Panc1 (cell line): Measurements from ENCODE around the gene CORO7. TPM values are rescaled to one million over a fixed set of nuclear protein-coding genes. Genes with fewer than 3 reads are reported as not detected.

Experiments used
- ATAC-seq: fragments of 200-7000 bp; cut with Tn5 transposase; 2 replicates; pipeline ENCODE4 v1.9.1; 2020; ENCODE audit warnings: mild to moderate bottlenecking, moderate library complexity
- BruUV-seq: library from RNA; stranded (reverse); fragments of 400-500 nt; replicated peaks from 2 replicates; lab custom pipeline; 2021; lab: Mats Ljungman, UMichigan
- CTCF ChIA-PET: fragments of 300-600 bp; sonication (Branson Sonifier 250); formaldehyde crosslinking; loops from one replicate; lab custom pipeline; 2022; ENCODE audit warnings: antibody characterized with exemption; lab: Charles Lee
- POLR2A ChIA-PET: fragments of 300-600 bp; sonication (Branson Sonifier 250); formaldehyde crosslinking; loops from one replicate; lab custom pipeline; 2022; ENCODE audit warnings: antibody characterized with exemption; lab: Charles Lee
- DNase-seq: peaks from one replicate; pipeline ENCODE4 v3.0.0-alpha.2; 2010; ENCODE audit warnings: low read depth, low spot score
- H3K27ac ChIP-seq: 2 replicates; pipeline ENCODE4 v1.5.1; 2011; ENCODE audit warnings: mild to moderate bottlenecking, low read length, inconsistent platforms
- H3K27me3 ChIP-seq: fragments of 200-500 bp; sonication (Bioruptor generic); 2 replicates; pipeline ENCODE4 v1.6.0; 2014; ENCODE audit warnings: low read length, inconsistent platforms; ENCODE audit not compliant: control insufficient read depth, insufficient read depth
- H3K36me3 ChIP-seq: fragments of 200-500 bp; sonication (Bioruptor generic); 2 replicates; pipeline ENCODE4 v1.5.1; 2014; ENCODE audit warnings: inconsistent platforms, mild to moderate bottlenecking, low read length, moderate library complexity; ENCODE audit not compliant: control insufficient read depth, insufficient read depth
- H3K4me1 ChIP-seq: 2 replicates; pipeline ENCODE4 v1.5.1; 2011; ENCODE audit warnings: inconsistent platforms, mild to moderate bottlenecking, low read length, moderate library complexity; ENCODE audit not compliant: control insufficient read depth, insufficient read depth
- H3K4me3 ChIP-seq, 2 experiments: 2 replicates each; pipeline ENCODE4 v1.5.1; 2011 to 2012; ENCODE audit warnings: low read depth in 2 of 2, low read length in 2 of 2, mild to moderate bottlenecking in 2 of 2, inconsistent platforms in 1 of 2, moderate library complexity in 1 of 2
- H3K9me3 ChIP-seq: fragments of 200-500 bp; sonication (Bioruptor generic); 2 replicates; pipeline ENCODE4 v1.5.1; 2014; ENCODE audit warnings: low read depth, mild to moderate bottlenecking, inconsistent platforms, low read length, moderate library complexity; ENCODE audit not compliant: control insufficient read depth, insufficient read depth
- POLR2AphosphoS5 ChIP-seq: IDR thresholded peaks from 2 replicates; pipeline ENCODE4 v1.6.1; 2012; ENCODE audit warnings: mild to moderate bottlenecking, low read depth, low read length, moderate library complexity
- REST ChIP-seq, 2 experiments: IDR thresholded peaks; 2 replicates each; pipeline ENCODE4 v1.6.1; 2011 to 2012; ENCODE audit warnings: low read depth in 2 of 2, control low read depth in 1 of 2, low read length in 1 of 2, mild to moderate bottlenecking in 1 of 2, moderate library complexity in 1 of 2; ENCODE audit not compliant: insufficient read depth in 1 of 2
- SIN3A ChIP-seq: IDR thresholded peaks from 2 replicates; pipeline ENCODE4 v1.6.1; 2012; ENCODE audit warnings: low read depth, mild to moderate bottlenecking, low read length, moderate library complexity, borderline replicate concordance; ENCODE audit not compliant: insufficient read depth
- TCF7L2 ChIP-seq: IDR thresholded peaks from 2 replicates; pipeline ENCODE4 v1.6.1; 2011; ENCODE audit warnings: mild to moderate bottlenecking, low read depth, low read length, inconsistent platforms
- in situ Hi-C: cut with HindIII; loops from 2 replicates; pipeline ENCODE4 v1.10.0; 2016; ENCODE audit warnings: low sequenced_read_pairs, low pct_unique_long_range_greater_than_20kb
- intact Hi-C: fragments of 100-400 bp; cut with micrococcal nuclease; formaldehyde crosslinking; loops from one replicate; pipeline ENCODE4 v1.10.0; 2022; ENCODE audit not compliant: unreplicated experiment
- total RNA-seq: library from RNA; stranded (reverse); gene quantifications from one replicate; pipeline ENCODE4 v1.2.1, GENCODE V29; 2021; ENCODE audit not compliant: unreplicated experiment
- TF ChIP-seq, protein P1 (sequence below): fragments of 450-650 bp; IDR thresholded peaks from 2 replicates; pipeline ENCODE4 v1.5.1; 2017; ENCODE audit warnings: mild to moderate bottlenecking

Gene CORO7
- total RNA-seq, 1 experiment from 2014 or later: 37.5 TPM

DNA sequence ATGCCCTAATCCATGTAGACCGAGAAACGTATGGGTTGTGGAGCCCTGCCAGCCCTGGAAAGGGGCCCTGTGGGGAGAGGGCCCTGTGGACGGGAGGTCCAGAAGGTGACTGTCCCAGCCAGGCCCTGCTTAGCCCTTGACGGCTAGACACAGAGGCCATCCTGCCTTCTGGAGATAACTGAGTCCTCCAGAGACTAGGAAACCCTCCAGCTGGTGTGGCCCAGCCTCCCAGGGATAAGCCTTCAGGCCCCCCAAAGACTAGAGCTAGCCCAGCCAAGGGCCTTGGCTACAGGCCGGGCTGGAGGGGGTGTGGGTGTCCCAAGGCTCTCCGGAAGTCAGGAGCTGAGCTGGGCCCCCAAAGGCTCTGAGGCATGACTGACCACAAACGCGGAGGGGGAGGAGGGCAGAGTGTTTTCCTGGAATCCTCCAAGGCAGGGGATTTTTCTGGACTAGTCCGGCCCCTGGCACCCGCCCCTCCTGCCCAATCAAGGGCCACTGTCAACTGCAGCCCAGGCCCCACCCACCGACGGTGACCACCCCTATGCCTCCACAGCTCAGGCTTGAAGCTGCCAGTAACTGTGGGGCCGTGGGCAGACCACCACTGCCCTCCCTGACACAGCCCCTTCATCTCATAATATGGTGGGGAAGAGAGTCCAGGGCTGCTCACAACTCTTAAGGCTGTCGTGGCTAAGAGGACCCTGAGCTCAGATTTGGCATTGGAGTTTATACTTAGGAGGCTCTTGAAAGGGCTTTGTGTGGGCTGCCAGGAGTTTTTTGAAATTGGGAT is 45.6 kb downstream of the CORO7 start:
- in situ Hi-C loops: no loop called here
- ChIA-PET CTCF (interaction anchor here (0.6 kb wide), 2 partner anchors 43 to 111 kb away, joined by 3 read pairs; no protein-coding TSS in a partner anchor), POLR2A (no interaction called here)
- Histone ChIP-seq H3K9me3 (no peaks in the 10 kb centered on the region), H3K4me1 (peaks cover 47% of the 10 kb centered on the region), H3K36me3 (no peaks in the 10 kb centered on the region), H3K27me3 (no peaks in the 10 kb centered on the region), H3K4me3 (no peak overlapping the region), H3K27ac (peak overlapping the region; percentile 63; the same call in 1 of the 2 replicates)
- BruUV-seq: no TSS peak
- TF ChIP-seq SIN3A: no peak
- no peak for TF ChIP-seq POLR2AphosphoS5
- no peak for TF ChIP-seq REST (IDR thresholded peaks at IDR 0.05; ENCODE audit: insufficient read depth in 1 of 2, low read depth in 2 of 2, low read length in 1 of 2)
- TF ChIP-seq, protein P1, sequence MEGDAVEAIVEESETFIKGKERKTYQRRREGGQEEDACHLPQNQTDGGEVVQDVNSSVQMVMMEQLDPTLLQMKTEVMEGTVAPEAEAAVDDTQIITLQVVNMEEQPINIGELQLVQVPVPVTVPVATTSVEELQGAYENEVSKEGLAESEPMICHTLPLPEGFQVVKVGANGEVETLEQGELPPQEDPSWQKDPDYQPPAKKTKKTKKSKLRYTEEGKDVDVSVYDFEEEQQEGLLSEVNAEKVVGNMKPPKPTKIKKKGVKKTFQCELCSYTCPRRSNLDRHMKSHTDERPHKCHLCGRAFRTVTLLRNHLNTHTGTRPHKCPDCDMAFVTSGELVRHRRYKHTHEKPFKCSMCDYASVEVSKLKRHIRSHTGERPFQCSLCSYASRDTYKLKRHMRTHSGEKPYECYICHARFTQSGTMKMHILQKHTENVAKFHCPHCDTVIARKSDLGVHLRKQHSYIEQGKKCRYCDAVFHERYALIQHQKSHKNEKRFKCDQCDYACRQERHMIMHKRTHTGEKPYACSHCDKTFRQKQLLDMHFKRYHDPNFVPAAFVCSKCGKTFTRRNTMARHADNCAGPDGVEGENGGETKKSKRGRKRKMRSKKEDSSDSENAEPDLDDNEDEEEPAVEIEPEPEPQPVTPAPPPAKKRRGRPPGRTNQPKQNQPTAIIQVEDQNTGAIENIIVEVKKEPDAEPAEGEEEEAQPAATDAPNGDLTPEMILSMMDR: no peak
- TF ChIP-seq TCF7L2: no peak
- ATAC-seq: no peak
- intact Hi-C loops: no loop called here
- no peak for DNase-seq

GRCh38 chr16:4370151-4370550 is 46.2 kb downstream of the CORO7 start:
- BruUV-seq: no TSS peak
- TF ChIP-seq POLR2AphosphoS5: no peak
- Histone ChIP-seq H3K4me1 (peaks cover 41% of the 10 kb centered on the region), H3K9me3 (no peaks in the 10 kb centered on the region), H3K4me3 (no peak overlapping the region), H3K27me3 (no peaks in the 10 kb centered on the region), H3K27ac (no peak overlapping the region), H3K36me3 (no peaks in the 10 kb centered on the region)
- POLR2A ChIA-PET: interaction anchor here (0.6 kb wide), 1 partner anchor 711 kb away, joined by 3 read pairs; no protein-coding TSS in a partner anchor
- ATAC-seq: no peak
- DNase-seq: no peak
- CTCF ChIA-PET: no interaction called here
- intact Hi-C loops (no loop called here), in situ Hi-C loops (no loop called here)
